H1 (cell line): ENCODE data around the gene TMEM131L. TPM values are rescaled to one million over a fixed set of nuclear protein-coding genes. Genes with fewer than 3 reads are reported as not detected.

Source experiments
- CTCF ChIA-PET: fragments of 300-600 bp; sonication (Branson Sonifier 250); formaldehyde crosslinking; loops from one replicate; lab custom pipeline; 2021; ENCODE audit not compliant: partially characterized antibody; lab: Charles Lee
- POLR2A ChIA-PET: fragments of 300-600 bp; sonication (Branson Sonifier 250); formaldehyde crosslinking; loops from one replicate; lab custom pipeline; 2021; ENCODE audit warnings: inconsistent platforms; ENCODE audit not compliant: partially characterized antibody; lab: Charles Lee
- DNase-seq, 2 experiments: peaks; one replicate each; pipeline versions ENCODE4 v3.0.0 to v3.0.0-alpha.2; 2010 to 2022; ENCODE audit warnings: low spot score in 2 of 2, low read depth in 1 of 2, mixed read lengths in 1 of 2
- FAIRE-seq: peaks from 2 replicates; lab custom pipeline; 2011; peaks lifted over from hg19 to GRCh38; lab: Jason Lieb, UNC
- H2AFZ ChIP-seq: 2 replicates; pipeline ENCODE4 v1.8.1; 2012; ENCODE audit warnings: low read length, inconsistent platforms
- H2AK5ac ChIP-seq: 2 replicates; pipeline ENCODE4 v1.6.1; 2013; ENCODE audit warnings: low read depth, low read length
- H2BK120ac ChIP-seq: replicated peaks from 2 replicates; pipeline ENCODE3; 2013; ENCODE audit warnings: low read depth, low read length, inconsistent platforms
- H2BK12ac ChIP-seq: 2 replicates; pipeline ENCODE4 v1.6.1; 2013; ENCODE audit warnings: low read depth, low read length
- H2BK15ac ChIP-seq: 2 replicates; pipeline ENCODE4 v1.6.1; 2013; ENCODE audit warnings: low read length
- H2BK20ac ChIP-seq: 2 replicates; pipeline ENCODE4 v1.6.1; 2013; ENCODE audit warnings: low read length
- H2BK5ac ChIP-seq: 2 replicates; pipeline ENCODE4 v1.6.1; 2013; ENCODE audit warnings: low read depth, low read length
- H3K14ac ChIP-seq: 2 replicates; pipeline ENCODE4 v1.6.1; 2013; ENCODE audit warnings: inconsistent platforms; ENCODE audit not compliant: insufficient read length
- H3K18ac ChIP-seq: 2 replicates; pipeline ENCODE4 v1.6.1; 2013; ENCODE audit warnings: low read length; ENCODE audit errors: extremely low read depth
- H3K23ac ChIP-seq: 2 replicates; pipeline ENCODE4 v1.6.1; 2013; ENCODE audit warnings: inconsistent platforms; ENCODE audit not compliant: insufficient read length
- H3K23me2 ChIP-seq: 2 replicates; pipeline ENCODE4 v1.6.1; 2013; ENCODE audit warnings: low read depth, low read length
- H3K27ac ChIP-seq: 2 replicates; pipeline ENCODE4 v1.6.1; 2011; ENCODE audit warnings: low read depth, low read length, inconsistent platforms
- H3K27me3 ChIP-seq, 4 experiments: replicated peaks in 1 of 4; 1 replicate in 1 of 4; 2 replicates in 3 of 4; pipeline versions ENCODE4 v1.6.1 to v1.8.1; 2011 to 2013; ENCODE audit warnings: low read length in 3 of 4, mild to moderate bottlenecking in 3 of 4, inconsistent platforms in 2 of 4, mixed read lengths in 2 of 4, moderate library complexity in 1 of 4; ENCODE audit not compliant: control insufficient read depth in 3 of 4, insufficient read depth in 3 of 4; ENCODE audit errors: extremely low read depth in 1 of 4
- H3K36me3 ChIP-seq, 4 experiments: 2 replicates each; pipeline versions ENCODE4 v1.6.1 to v1.8.1; 2011 to 2013; ENCODE audit warnings: mild to moderate bottlenecking in 4 of 4, low read length in 3 of 4, moderate library complexity in 2 of 4, control low read depth in 1 of 4, inconsistent platforms in 1 of 4; ENCODE audit not compliant: insufficient read depth in 4 of 4, control insufficient read depth in 2 of 4
- H3K4ac ChIP-seq: replicated peaks from 2 replicates; pipeline ENCODE3; 2013; ENCODE audit warnings: low read length, low read depth, mixed read lengths, inconsistent platforms; ENCODE audit not compliant: insufficient read length
- H3K4me1 ChIP-seq, 4 experiments: replicated peaks in 1 of 4; 1 replicate in 1 of 4; 2 replicates in 3 of 4; pipeline versions ENCODE4 v1.6.1 to v1.8.1; 2011 to 2013; ENCODE audit warnings: low read length in 3 of 4, inconsistent platforms in 2 of 4, mixed read lengths in 1 of 4; ENCODE audit not compliant: insufficient read depth in 4 of 4, control insufficient read depth in 3 of 4
- H3K4me2 ChIP-seq, 2 experiments: 2 replicates each; pipeline versions ENCODE4 v1.6.1 to v1.8.1; 2011 to 2013; ENCODE audit warnings: low read depth in 2 of 2, low read length in 2 of 2, control low read depth in 1 of 2, inconsistent platforms in 1 of 2, mild to moderate bottlenecking in 1 of 2; ENCODE audit not compliant: insufficient read depth in 1 of 2
- H3K4me3 ChIP-seq, 4 experiments: fragments of 200-600, 300-600 bp in 1 of 4; sonication (generic), shearing (Covaris generic), sonication (Bioruptor Twin) in 1 of 4; 2 replicates each; pipeline versions ENCODE4 v1.5.1 to v1.8.1; 2011 to 2016; ENCODE audit warnings: low read length in 4 of 4, low read depth in 3 of 4, control low read depth in 2 of 4, inconsistent platforms in 2 of 4, mild to moderate bottlenecking in 2 of 4, mixed read lengths in 1 of 4, moderate library complexity in 1 of 4; ENCODE audit not compliant: insufficient read depth in 2 of 4; ENCODE audit errors: extremely low read depth in 1 of 4
- H3K56ac ChIP-seq: replicated peaks from 2 replicates; pipeline ENCODE3; 2013; ENCODE audit warnings: low read depth, mild to moderate bottlenecking, mixed read lengths, low read length, inconsistent platforms; ENCODE audit not compliant: insufficient read length
- H3K79me1 ChIP-seq: 2 replicates; pipeline ENCODE4 v1.6.1; 2013; ENCODE audit warnings: low read depth, low read length, control low read depth
- H3K79me2 ChIP-seq, 2 experiments: 2 replicates each; pipeline versions ENCODE4 v1.6.1 to v1.8.1; 2012 to 2013; ENCODE audit warnings: low read length in 2 of 2, mild to moderate bottlenecking in 2 of 2, inconsistent platforms in 1 of 2; ENCODE audit not compliant: insufficient read depth in 2 of 2, control insufficient read depth in 1 of 2
- H3K9ac ChIP-seq, 4 experiments: replicated peaks in 1 of 4; 1 replicate in 1 of 4; 2 replicates in 3 of 4; pipeline versions ENCODE4 v1.6.1 to v1.8.1; 2011 to 2013; ENCODE audit warnings: low read depth in 3 of 4, low read length in 3 of 4, control low read depth in 2 of 4, mild to moderate bottlenecking in 2 of 4, moderate library complexity in 2 of 4, inconsistent platforms in 1 of 4; ENCODE audit errors: extremely low read depth in 1 of 4
- H3K9me3 ChIP-seq, 2 experiments: 2 replicates each; pipeline versions ENCODE4 v1.6.1 to v1.8.1; 2012 to 2013; ENCODE audit warnings: mild to moderate bottlenecking in 2 of 2, moderate library complexity in 2 of 2, control low read depth in 1 of 2, inconsistent platforms in 1 of 2, low read depth in 1 of 2, low read length in 1 of 2, mixed read lengths in 1 of 2; ENCODE audit not compliant: insufficient read depth in 2 of 2
- H4K20me1 ChIP-seq, 2 experiments: replicated peaks in 1 of 2; 2 replicates each; pipeline versions ENCODE3 to v1.8.1; 2011 to 2013; ENCODE audit warnings: inconsistent platforms in 2 of 2, low read length in 2 of 2, mild to moderate bottlenecking in 1 of 2; ENCODE audit not compliant: insufficient read depth in 2 of 2, control insufficient read depth in 1 of 2
- H4K5ac ChIP-seq: 2 replicates; pipeline ENCODE4 v1.6.1; 2013; ENCODE audit warnings: low read length, low read depth, mixed read lengths, inconsistent platforms; ENCODE audit not compliant: insufficient read length
- H4K8ac ChIP-seq: 2 replicates; pipeline ENCODE4 v1.8.0; 2013; ENCODE audit warnings: mild to moderate bottlenecking, moderate library complexity, low read length, inconsistent platforms; ENCODE audit not compliant: insufficient read depth; ENCODE audit errors: extremely low read depth
- H4K91ac ChIP-seq: replicated peaks from 2 replicates; pipeline ENCODE3; 2013; ENCODE audit warnings: low read length, mixed read lengths, inconsistent platforms; ENCODE audit not compliant: insufficient read length
- ASH2L ChIP-seq: fragments of 200-600, 300-600 bp; sonication (generic); IDR thresholded peaks from one replicate; pipeline ENCODE4 v1.7.1; 2017; ENCODE audit warnings: low read length
- CHD1 ChIP-seq: IDR thresholded peaks from 2 replicates; pipeline ENCODE4 v1.6.1; 2012; ENCODE audit warnings: low read depth, low read length, improper control_type of control experiment
- CHD2 ChIP-seq: IDR thresholded peaks from 2 replicates; pipeline ENCODE4 v1.6.1; 2012; ENCODE audit warnings: low read length, improper control_type of control experiment
- JUND ChIP-seq: IDR thresholded peaks from 2 replicates; pipeline ENCODE4 v1.6.1; 2011; ENCODE audit warnings: mild to moderate bottlenecking, improper control_type of control experiment, low read length
- NRF1 ChIP-seq: IDR thresholded peaks from 2 replicates; pipeline ENCODE4 v1.6.1; 2011; ENCODE audit warnings: mild to moderate bottlenecking, low read depth, low read length, improper control_type of control experiment
- RNF2 ChIP-seq: fragments of 200-900, 300-1000 bp; sonication (generic); IDR thresholded peaks from 2 replicates; pipeline ENCODE4 v1.7.1; 2016; ENCODE audit warnings: borderline replicate concordance, low read depth, mild to moderate bottlenecking, antibody characterized with exemption, low read length; ENCODE audit not compliant: poor library complexity, severe bottlenecking; ENCODE audit errors: missing control alignments
- SIRT6 ChIP-seq: IDR thresholded peaks from one replicate; pipeline ENCODE4 v1.7.1; 2012; ENCODE audit warnings: low read length, inconsistent platforms
- TAF1 ChIP-seq: IDR thresholded peaks from 2 replicates; pipeline ENCODE4 v1.6.1; 2011; ENCODE audit warnings: mild to moderate bottlenecking, low read depth, low read length
- WGBS, 2 experiments: shearing (Covaris generic) in 1 of 2; methylation state at CpG; one replicate each; pipeline versions ENCODE4 v1.1.6 to v1.1.7; 2013 to 2015; ENCODE audit warnings: low lambda C conversion rate in 2 of 2, mixed read lengths in 2 of 2, inconsistent platforms in 1 of 2, low coverage in 1 of 2, missing lambda C conversion rate in 1 of 2; ENCODE audit not compliant: insufficient replicate concordance in 2 of 2, insufficient coverage in 1 of 2, insufficient read length in 1 of 2; ENCODE audit errors: extremely low coverage in 1 of 2, missing lambda C conversion rate in 1 of 2; 5-methylcytosine and 5-hydroxymethylcytosine counted together
- polyA plus RNA-seq, 7 experiments: library from polyadenylated mRNA; depleted of rRNA in 3 of 7; stranded (reverse) in 5 of 7; unstranded in 2 of 7; fragments of >200 nt in 5 of 7; fragments of 200-250 nt in 2 of 7; gene quantifications; 1 replicate in 5 of 7; 2 replicates in 1 of 7; 4 replicates in 1 of 7; pipeline versions ENCODE4 v1.2.1 to v1.2.3, GENCODE V29; 2011 to 2013; ENCODE audit warnings: missing spikeins in 2 of 7, mixed read lengths in 2 of 7
- total RNA-seq: library from RNA; stranded (reverse); fragmentation: NEBNext Ultra II Directional; extraction: Animal tissue kit (Norgen Biotek cat#: 25700); gene quantifications from 2 replicates; pipeline ENCODE4 v1.2.1, GENCODE V29; 2021

Gene TMEM131L
- total and polyA plus RNA-seq, 2 of the 8 experiments (the other 6 are each of a cell fraction or from before 2014, with no cell fraction given), result 14.3 to 26.1 TPM

GRCh38 chr4:153509724-153510123, 43.6 kb downstream of the TMEM131L start:
- no peak overlapping the region for H3K56ac ChIP-seq
- no peak overlapping the region for H2AK5ac ChIP-seq
- no peak overlapping the region for H2BK120ac ChIP-seq
- H4K20me1 ChIP-seq, result no peaks in the 10 kb centered on the region
- POLR2A ChIA-PET, result interaction anchor here (1.0 kb wide), 1 partner anchor 43 kb away, joined by 3 read pairs; the partner anchor contains the start of gene TMEM131L
- H3K4ac ChIP-seq, result no peak overlapping the region
- H3K79me1 ChIP-seq, result peaks cover 2% of the 10 kb centered on the region; the same call in 1 of the 2 replicates
- H2BK12ac ChIP-seq, result no peak overlapping the region; the same call in 1 of the 2 replicates
- no peak overlapping the region for H3K18ac ChIP-seq
- H3K79me2 ChIP-seq, result peaks cover 0 to 17% of the 10 kb centered on the region in 2 experiments; a peak in 1 of 4 replicates
- peaks cover 0 to 5% (median 4%) of the 10 kb centered on the region in 4 experiments; a peak in 3 of 7 replicates for H3K4me1 ChIP-seq
- no peak overlapping the region for H2BK20ac ChIP-seq
- FAIRE-seq (no peak), DNase-seq (no peak)
- H3K36me3 ChIP-seq, result peaks cover 0 to 3% (median 0%) of the 10 kb centered on the region in 4 experiments; a peak in 1 of 8 replicates
- no peak overlapping the region for H4K91ac ChIP-seq
- H2BK15ac ChIP-seq, result no peak overlapping the region
- TF ChIP-seq CHD2 (no peak), CHD1 (no peak), TAF1 (no peak), NRF1 (no peak), SIRT6 (no peak), RNF2 (no peak), ASH2L (no peak), JUND (no peak)
- H3K4me2 ChIP-seq, result no peak overlapping the region
- H2BK5ac ChIP-seq, result no peak overlapping the region
- H3K27ac ChIP-seq, result no peak overlapping the region
- CTCF ChIA-PET, result interaction anchor here (0.9 kb wide), 1 partner anchor 12 kb away, joined by 4 read pairs; no protein-coding TSS in a partner anchor
- 90% methylated on average over 5 of the region's 5 CpGs; no CpG with 5 or more reads in 1 of the 2 experiments for WGBS, 2 experiments
- H3K23me2 ChIP-seq, result no peaks in the 10 kb centered on the region; the same call in 1 of the 2 replicates
- no peak overlapping the region for H4K8ac ChIP-seq
- no peak overlapping the region for H4K5ac ChIP-seq
- H3K14ac ChIP-seq, result no peak overlapping the region
- no peak overlapping the region for H3K4me3 ChIP-seq
- no peak overlapping the region for H3K23ac ChIP-seq
- no peak overlapping the region for H2AFZ ChIP-seq
- H3K27me3 ChIP-seq, result no peaks in the 10 kb centered on the region
- no peaks in the 10 kb centered on the region for H3K9me3 ChIP-seq
- no peak overlapping the region for H3K9ac ChIP-seq
